ENCODE measurements around the gene DCTN4. TPM values are rescaled to one million over a fixed set of nuclear protein-coding genes. Genes with fewer than 3 reads are reported as not detected.

The DCTN4 gene
- total RNA-seq, 1 donor from 2014 or later, result 68.5 TPM

DNA sequence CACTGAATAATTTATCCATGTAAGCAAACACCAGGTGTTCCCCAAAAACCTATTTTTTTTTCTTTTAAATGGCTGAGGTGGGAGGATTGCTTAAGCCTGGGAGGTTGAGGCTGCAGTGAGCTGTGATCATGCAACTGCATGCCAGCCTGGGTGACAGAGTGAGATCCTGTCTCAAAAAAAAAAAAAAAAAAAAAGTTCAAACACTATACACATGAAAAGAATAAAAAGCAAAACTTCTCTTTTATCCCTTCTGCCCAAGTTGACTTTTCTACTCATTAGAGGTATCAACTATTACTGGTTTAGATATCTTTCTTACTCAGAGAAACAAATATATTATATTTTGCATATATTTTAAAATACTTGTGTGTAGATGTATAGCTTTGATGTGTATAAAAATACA, 17.8 kb downstream of the DCTN4 start:
- Histone ChIP-seq H3K36me3 (peaks cover 34% of the 10 kb centered on the region), H3K4me1 (no peaks in the 10 kb centered on the region), H3K27ac (no peak overlapping the region), H3K4me3 (no peak overlapping the region), H3K9me3 (no peaks in the 10 kb centered on the region), H3K27me3 (no peaks in the 10 kb centered on the region)
- TF ChIP-seq, protein P1, sequence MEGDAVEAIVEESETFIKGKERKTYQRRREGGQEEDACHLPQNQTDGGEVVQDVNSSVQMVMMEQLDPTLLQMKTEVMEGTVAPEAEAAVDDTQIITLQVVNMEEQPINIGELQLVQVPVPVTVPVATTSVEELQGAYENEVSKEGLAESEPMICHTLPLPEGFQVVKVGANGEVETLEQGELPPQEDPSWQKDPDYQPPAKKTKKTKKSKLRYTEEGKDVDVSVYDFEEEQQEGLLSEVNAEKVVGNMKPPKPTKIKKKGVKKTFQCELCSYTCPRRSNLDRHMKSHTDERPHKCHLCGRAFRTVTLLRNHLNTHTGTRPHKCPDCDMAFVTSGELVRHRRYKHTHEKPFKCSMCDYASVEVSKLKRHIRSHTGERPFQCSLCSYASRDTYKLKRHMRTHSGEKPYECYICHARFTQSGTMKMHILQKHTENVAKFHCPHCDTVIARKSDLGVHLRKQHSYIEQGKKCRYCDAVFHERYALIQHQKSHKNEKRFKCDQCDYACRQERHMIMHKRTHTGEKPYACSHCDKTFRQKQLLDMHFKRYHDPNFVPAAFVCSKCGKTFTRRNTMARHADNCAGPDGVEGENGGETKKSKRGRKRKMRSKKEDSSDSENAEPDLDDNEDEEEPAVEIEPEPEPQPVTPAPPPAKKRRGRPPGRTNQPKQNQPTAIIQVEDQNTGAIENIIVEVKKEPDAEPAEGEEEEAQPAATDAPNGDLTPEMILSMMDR (IDR thresholded peaks at IDR 0.05), result no peak
- intact Hi-C loops (cut with DNase I), result no loop called here
- no peak for DNase-seq
- ATAC-seq, result no peak

DNA sequence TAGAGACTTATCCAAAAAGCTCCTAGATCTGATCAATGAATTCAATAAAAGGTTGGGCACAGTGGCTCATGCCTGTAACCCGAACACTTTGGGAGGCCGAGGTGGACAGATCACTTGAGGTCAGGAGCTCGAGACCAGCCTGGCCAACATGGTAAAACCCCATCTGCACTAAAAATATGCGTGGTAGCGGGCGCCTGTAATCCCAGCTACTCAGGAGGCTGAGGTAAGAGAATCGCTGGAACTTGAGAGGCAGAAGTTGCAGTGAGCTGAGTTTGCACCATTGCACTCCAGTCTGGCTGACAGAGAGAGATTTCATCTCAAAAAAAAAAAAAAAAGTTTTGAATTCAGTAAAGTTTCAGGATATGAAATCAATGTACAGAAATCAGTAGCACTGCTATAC, 20.0 kb downstream of the DCTN4 start:
- Histone ChIP-seq H3K27me3 (no peaks in the 10 kb centered on the region), H3K4me1 (peaks cover 8% of the 10 kb centered on the region), H3K27ac (no peak overlapping the region), H3K4me3 (no peak overlapping the region), H3K9me3 (no peaks in the 10 kb centered on the region), H3K36me3 (peaks cover 34% of the 10 kb centered on the region)
- TF ChIP-seq, protein P1 (IDR thresholded peaks at IDR 0.05), result no peak
- DNase-seq, result no peak
- intact Hi-C loops (cut with DNase I), result no loop called here
- ATAC-seq, result no peak

DNA sequence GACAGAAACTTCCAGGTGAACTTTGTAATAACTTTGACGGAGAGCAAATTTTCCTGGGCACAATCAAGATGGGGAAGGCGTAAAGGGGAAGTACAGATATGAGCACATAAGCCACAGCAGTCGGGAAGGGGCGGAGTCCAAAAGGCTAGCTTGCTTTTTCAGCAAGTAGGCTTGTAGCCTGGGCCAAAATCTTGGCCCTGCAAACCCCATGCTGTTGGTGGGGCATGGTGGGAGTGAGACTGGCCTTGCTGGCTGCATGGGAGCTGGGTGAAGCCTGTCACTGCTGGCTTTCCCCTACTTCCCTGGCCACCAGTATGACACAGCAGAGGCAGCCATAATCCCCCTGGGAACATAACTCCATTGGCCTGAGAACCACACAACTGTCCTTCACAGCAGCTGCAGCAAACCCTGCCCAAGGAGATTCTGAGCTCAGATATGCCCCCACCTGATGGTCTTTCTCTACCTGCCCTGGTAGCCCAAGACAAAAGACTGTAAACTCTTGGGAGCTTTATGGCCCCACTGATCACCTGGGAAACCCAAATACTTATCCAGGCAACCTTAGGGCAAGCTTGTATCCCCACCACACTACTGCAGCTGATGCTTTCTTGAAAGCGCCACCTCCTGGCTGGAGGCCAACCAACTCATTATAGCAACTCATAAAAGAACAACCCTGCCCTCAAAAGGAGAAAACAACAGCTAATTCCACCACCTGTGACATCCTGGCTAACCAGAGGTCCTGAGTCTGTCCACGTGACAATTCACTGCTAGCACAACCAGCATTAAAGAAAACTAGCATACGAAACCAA, 24.0 kb downstream of the DCTN4 start:
- Histone ChIP-seq H3K27ac (peak overlapping the region; percentile 67), H3K36me3 (peaks cover 47% of the 10 kb centered on the region), H3K9me3 (no peaks in the 10 kb centered on the region), H3K4me1 (peaks cover 8% of the 10 kb centered on the region), H3K4me3 (no peak overlapping the region), H3K27me3 (no peaks in the 10 kb centered on the region)
- DNase-seq (peak; percentile 77), ATAC-seq (peak; percentile 95)
- TF ChIP-seq, protein P1 (IDR thresholded peaks at IDR 0.05), result no peak
- intact Hi-C loops (cut with DNase I), result no loop called here

DNA sequence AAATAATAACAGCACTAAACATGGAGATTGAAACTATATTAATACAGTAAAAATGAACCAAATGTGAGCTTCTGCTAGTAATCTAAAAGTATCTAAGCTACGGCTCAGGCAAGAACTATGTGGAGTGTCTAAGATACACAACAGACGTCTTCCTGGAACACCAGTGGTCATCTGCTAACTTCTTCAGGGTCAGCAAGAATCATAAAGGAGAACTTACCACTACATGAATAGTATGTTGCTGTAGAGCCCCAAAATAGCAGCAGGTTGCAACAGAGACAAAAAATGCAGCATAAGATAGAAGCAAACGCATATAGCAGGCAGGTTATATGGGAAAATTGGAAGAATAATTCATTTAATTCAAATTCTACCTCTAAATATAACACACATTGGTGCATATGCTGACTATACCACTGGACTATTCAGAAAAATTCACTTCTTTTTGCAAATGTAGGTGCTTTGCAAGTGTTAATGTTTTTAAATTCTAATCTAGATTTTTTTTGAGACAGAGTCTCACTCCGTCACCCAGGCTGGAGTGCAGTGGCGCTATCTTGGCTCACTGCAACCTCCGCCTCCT, 27.1 kb downstream of the DCTN4 start:
- Histone ChIP-seq H3K4me1 (peaks cover 8% of the 10 kb centered on the region), H3K27me3 (no peaks in the 10 kb centered on the region), H3K27ac (no peak overlapping the region), H3K36me3 (peaks cover 67% of the 10 kb centered on the region), H3K9me3 (no peaks in the 10 kb centered on the region), H3K4me3 (no peak overlapping the region)
- DNase-seq, result no peak
- peak; percentile 75 for ATAC-seq
- intact Hi-C loops (cut with DNase I), result no loop called here
- TF ChIP-seq, protein P1 (IDR thresholded peaks at IDR 0.05), result no peak

DNA sequence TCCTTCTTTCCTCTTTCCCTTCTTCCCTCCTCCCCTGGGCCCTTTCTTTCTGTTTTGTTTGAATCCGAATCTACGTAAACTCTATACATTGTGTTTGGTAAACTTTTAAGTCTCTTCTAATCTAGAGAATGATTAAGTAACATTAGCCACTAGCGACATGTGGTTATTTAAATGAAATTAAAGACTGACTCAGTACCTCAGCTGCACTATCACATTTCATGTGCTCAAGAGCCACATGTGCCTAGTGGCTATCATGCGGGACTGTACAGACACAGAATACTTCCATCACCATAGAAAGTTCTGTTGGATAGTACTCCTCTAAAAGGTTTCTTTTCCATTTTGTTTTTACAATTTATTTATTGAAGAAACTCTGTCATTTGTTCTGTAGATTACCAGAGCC, 29.0 kb downstream of the DCTN4 start:
- H3K4me3 ChIP-seq, result no peak overlapping the region
- no peak overlapping the region for H3K27ac ChIP-seq
- intact Hi-C loops (cut with DNase I), result no loop called here
- ATAC-seq, result no peak
- H3K4me1 ChIP-seq, result peaks cover 3% of the 10 kb centered on the region
- no peaks in the 10 kb centered on the region for H3K27me3 ChIP-seq
- no peak for DNase-seq
- H3K9me3 ChIP-seq, result no peaks in the 10 kb centered on the region
- TF ChIP-seq, protein P1 (IDR thresholded peaks at IDR 0.05), result no peak
- H3K36me3 ChIP-seq, result peaks cover 86% of the 10 kb centered on the region
